Fibroblast of lung (primary cell): ENCODE measurements around the gene KRTAP20-3. TPM values are rescaled to one million over a fixed set of nuclear protein-coding genes. Genes with fewer than 3 reads are reported as not detected.

ENCODE experiments used
- DNase-seq, 2 donors: peaks; one replicate each; pipeline versions ENCODE4 v3.0.0 to v3.0.0-alpha.2; 2010; ENCODE audit warnings: low read depth in 2 of 2
- H2AFZ ChIP-seq: 2 replicates; pipeline ENCODE4 v1.5.1; 2012; ENCODE audit warnings: low read length, control low read depth, inconsistent platforms
- H3K27ac ChIP-seq: 2 replicates; pipeline ENCODE4 v1.5.1; 2011; ENCODE audit warnings: low read length, control low read depth; ENCODE audit not compliant: insufficient read depth
- H3K27me3 ChIP-seq: 2 replicates; pipeline ENCODE4 v1.5.1; 2011; ENCODE audit warnings: mild to moderate bottlenecking, low read length; ENCODE audit not compliant: control insufficient read depth, insufficient read depth
- H3K36me3 ChIP-seq: 2 replicates; pipeline ENCODE4 v1.5.1; 2011; ENCODE audit warnings: low read length; ENCODE audit not compliant: control insufficient read depth, insufficient read depth
- H3K4me1 ChIP-seq: 2 replicates; pipeline ENCODE4 v1.5.1; 2011; ENCODE audit warnings: low read length; ENCODE audit not compliant: control insufficient read depth, insufficient read depth; ENCODE audit errors: extremely low read depth
- H3K4me2 ChIP-seq: 2 replicates; pipeline ENCODE4 v1.5.1; 2011; ENCODE audit warnings: low read length, control low read depth; ENCODE audit not compliant: insufficient read depth; ENCODE audit errors: extremely low read depth
- H3K4me3 ChIP-seq, 4 experiments: fragments of 200-600 bp in 1 of 4; sonication (generic) in 1 of 4; replicated peaks in 1 of 4; 2 replicates each; pipeline ENCODE4 v1.5.1; 2011 to 2016; ENCODE audit warnings: low read length in 4 of 4, low read depth in 3 of 4, mild to moderate bottlenecking in 3 of 4, control low read depth in 2 of 4, inconsistent platforms in 1 of 4, mixed read lengths in 1 of 4; ENCODE audit not compliant: insufficient read depth in 1 of 4; ENCODE audit errors: control extremely low read depth in 1 of 4
- H3K79me2 ChIP-seq: 2 replicates; pipeline ENCODE4 v1.5.1; 2012; ENCODE audit warnings: mild to moderate bottlenecking, low read length, inconsistent platforms; ENCODE audit not compliant: control insufficient read depth, insufficient read depth
- H3K9ac ChIP-seq: 2 replicates; pipeline ENCODE4 v1.5.1; 2011; ENCODE audit warnings: mild to moderate bottlenecking, low read length, control low read depth; ENCODE audit not compliant: insufficient read depth
- H3K9me3 ChIP-seq: 2 replicates; pipeline ENCODE4 v1.5.1; 2012; ENCODE audit warnings: low read depth, low read length; ENCODE audit not compliant: control insufficient read depth, insufficient read depth
- H4K20me1 ChIP-seq: 2 replicates; pipeline ENCODE4 v1.5.1; 2011; ENCODE audit warnings: low read length; ENCODE audit not compliant: control insufficient read depth, insufficient read depth; ENCODE audit errors: extremely low read depth
- EZH2 ChIP-seq: IDR thresholded peaks from 2 replicates; pipeline ENCODE4 v1.5.1; 2012; ENCODE audit warnings: low read length, control low read depth, mild to moderate bottlenecking; ENCODE audit errors: missing control alignments
- polyA plus RNA-seq, 2 donors: library from polyadenylated mRNA; depleted of rRNA in 1 of 2; stranded (reverse) in 1 of 2; unstranded in 1 of 2; fragments of >200 nt; gene quantifications; 2 replicates each; pipeline ENCODE4 v1.2.1, GENCODE V29; 2011 to 2012; ENCODE audit warnings: missing spikeins in 1 of 2
- total RNA-seq: library from RNA; depleted of rRNA; stranded (reverse); fragments of >200 nt; gene quantifications from 2 replicates; pipeline ENCODE4 v1.2.1, GENCODE V29; 2014
- TF ChIP-seq, protein P1 (sequence below), 2 donors: IDR thresholded peaks in 1 of 2; conservative IDR thresholded peaks in 1 of 2; 1 replicate in 1 of 2; 2 replicates in 1 of 2; pipeline ENCODE4 v1.5.1; 2011 to 2012; ENCODE audit warnings: low read length in 2 of 2, control low read depth in 1 of 2, inconsistent platforms in 1 of 2, low read depth in 1 of 2, mild to moderate bottlenecking in 1 of 2

KRTAP20-3 gene
- total and polyA plus RNA-seq, 2 donors (not counting 1 experiment from before 2014, with no cell fraction given), result not detected

DNA sequence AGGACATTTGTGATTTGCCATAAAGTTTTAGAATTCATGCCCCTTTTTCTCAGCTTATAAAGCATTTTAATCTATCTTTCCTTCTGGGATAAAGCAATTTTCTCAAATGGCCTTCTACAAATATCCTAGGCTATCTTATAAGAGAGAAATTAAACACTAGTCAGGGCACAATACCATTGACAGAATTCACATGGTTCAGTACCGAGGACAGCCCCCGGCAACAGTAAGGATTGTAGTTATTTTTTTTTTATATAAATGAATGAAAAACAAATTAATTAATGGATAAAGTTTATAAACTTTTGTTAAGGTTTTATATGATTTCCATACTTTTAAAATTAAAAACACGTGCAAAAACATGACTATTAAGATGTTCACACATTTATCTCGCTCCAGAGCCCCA is 14.6 kb upstream of the KRTAP20-3 start:
- DNase-seq, result no peak
- H3K9me3 ChIP-seq, result no peaks in the 10 kb centered on the region
- H2AFZ ChIP-seq, result no peak overlapping the region
- no peaks in the 10 kb centered on the region for H3K79me2 ChIP-seq
- H3K4me1 ChIP-seq, result no peaks in the 10 kb centered on the region
- H3K27me3 ChIP-seq, result no peaks in the 10 kb centered on the region
- no peaks in the 10 kb centered on the region for H4K20me1 ChIP-seq
- no peak overlapping the region for H3K4me2 ChIP-seq
- no peak overlapping the region for H3K4me3 ChIP-seq
- no peak overlapping the region for H3K9ac ChIP-seq
- H3K36me3 ChIP-seq, result no peaks in the 10 kb centered on the region
- TF ChIP-seq, protein P1, sequence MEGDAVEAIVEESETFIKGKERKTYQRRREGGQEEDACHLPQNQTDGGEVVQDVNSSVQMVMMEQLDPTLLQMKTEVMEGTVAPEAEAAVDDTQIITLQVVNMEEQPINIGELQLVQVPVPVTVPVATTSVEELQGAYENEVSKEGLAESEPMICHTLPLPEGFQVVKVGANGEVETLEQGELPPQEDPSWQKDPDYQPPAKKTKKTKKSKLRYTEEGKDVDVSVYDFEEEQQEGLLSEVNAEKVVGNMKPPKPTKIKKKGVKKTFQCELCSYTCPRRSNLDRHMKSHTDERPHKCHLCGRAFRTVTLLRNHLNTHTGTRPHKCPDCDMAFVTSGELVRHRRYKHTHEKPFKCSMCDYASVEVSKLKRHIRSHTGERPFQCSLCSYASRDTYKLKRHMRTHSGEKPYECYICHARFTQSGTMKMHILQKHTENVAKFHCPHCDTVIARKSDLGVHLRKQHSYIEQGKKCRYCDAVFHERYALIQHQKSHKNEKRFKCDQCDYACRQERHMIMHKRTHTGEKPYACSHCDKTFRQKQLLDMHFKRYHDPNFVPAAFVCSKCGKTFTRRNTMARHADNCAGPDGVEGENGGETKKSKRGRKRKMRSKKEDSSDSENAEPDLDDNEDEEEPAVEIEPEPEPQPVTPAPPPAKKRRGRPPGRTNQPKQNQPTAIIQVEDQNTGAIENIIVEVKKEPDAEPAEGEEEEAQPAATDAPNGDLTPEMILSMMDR (conservative IDR thresholded peaks at IDR 0.05 in 1 of 2, IDR thresholded peaks at IDR 0.05 in 1 of 2; ENCODE audit: low read depth in 1 of 2, low read length in 2 of 2), result no peak
- no peak for TF ChIP-seq EZH2
- H3K27ac ChIP-seq, result no peak overlapping the region

DNA sequence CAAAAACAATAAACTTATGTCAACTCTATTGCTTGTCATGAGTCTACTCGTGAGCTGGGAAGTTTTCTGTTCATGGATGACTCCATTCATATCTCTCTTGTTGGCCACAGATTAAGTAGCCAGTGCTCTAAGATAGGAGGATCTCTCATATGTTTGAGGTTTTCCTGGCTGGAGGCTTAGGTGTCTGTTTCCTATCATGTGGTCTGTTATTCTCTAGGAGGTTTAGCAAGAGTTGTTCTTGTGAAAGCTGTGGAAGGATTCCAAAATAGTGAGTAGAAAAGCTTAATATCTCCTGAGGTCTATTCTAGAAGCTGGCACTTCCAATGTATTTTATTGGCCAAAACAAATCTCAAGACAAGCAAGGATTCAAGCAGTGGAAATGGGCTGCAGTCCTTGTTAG is 13.5 kb upstream of the KRTAP20-3 start:
- no peaks in the 10 kb centered on the region for H4K20me1 ChIP-seq
- H3K9ac ChIP-seq, result no peak overlapping the region
- H3K4me2 ChIP-seq, result no peak overlapping the region
- DNase-seq, result no peak
- no peaks in the 10 kb centered on the region for H3K4me1 ChIP-seq
- TF ChIP-seq, protein P1 (conservative IDR thresholded peaks at IDR 0.05 in 1 of 2, IDR thresholded peaks at IDR 0.05 in 1 of 2; ENCODE audit: low read depth in 1 of 2, low read length in 2 of 2), result no peak
- TF ChIP-seq EZH2, result no peak
- no peak overlapping the region for H3K4me3 ChIP-seq
- H3K27me3 ChIP-seq, result no peaks in the 10 kb centered on the region
- no peak overlapping the region for H2AFZ ChIP-seq
- no peaks in the 10 kb centered on the region for H3K9me3 ChIP-seq
- H3K27ac ChIP-seq, result no peak overlapping the region
- no peaks in the 10 kb centered on the region for H3K36me3 ChIP-seq
- H3K79me2 ChIP-seq, result no peaks in the 10 kb centered on the region

DNA sequence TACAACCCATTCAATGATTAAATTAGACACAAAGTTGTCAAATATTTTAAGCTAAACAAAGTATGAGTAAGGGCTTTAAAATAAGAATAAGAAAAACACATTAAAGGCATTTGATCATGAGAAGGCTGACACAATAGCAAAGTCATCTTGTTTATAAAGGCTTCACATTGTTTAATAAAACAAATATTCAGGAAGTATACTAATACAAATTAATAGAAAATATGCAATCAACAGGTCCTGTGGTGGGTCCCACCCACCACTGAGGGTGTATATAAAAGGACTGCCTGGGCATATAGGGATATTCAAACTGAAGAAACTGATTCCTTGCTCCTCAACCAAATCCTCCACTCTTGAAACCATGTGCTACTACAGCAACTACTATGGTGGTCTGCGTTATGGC is 7.8 kb upstream of the KRTAP20-3 start, which contains the start of gene KRTAP20-2:
TSS of gene KRTAP20-2 (plus strand) at position 301 of the 400 bp plus-strand sequence. CDS start at position 359, 58 bp downstream.
- no peak within 1 kb of the TSS for H3K4me3 ChIP-seq
- H3K4me1 ChIP-seq, result no peaks in the 10 kb centered on the region
- H3K79me2 ChIP-seq, result no peaks in the 10 kb centered on the region
- H3K4me2 ChIP-seq, result no peak within 1 kb of the TSS
- TF ChIP-seq, protein P1 (conservative IDR thresholded peaks at IDR 0.05 in 1 of 2, IDR thresholded peaks at IDR 0.05 in 1 of 2; ENCODE audit: low read depth in 1 of 2, low read length in 2 of 2), result no peak
- TF ChIP-seq EZH2, result no peak
- no peak for DNase-seq
- no peak within 1 kb of the TSS for H3K27ac ChIP-seq
- no peak within 1 kb of the TSS for H3K9ac ChIP-seq
- H3K27me3 ChIP-seq, result no peaks in the 10 kb centered on the region
- no peaks in the 10 kb centered on the region for H4K20me1 ChIP-seq
- H2AFZ ChIP-seq, result no peak within 1 kb of the TSS
- no peaks in the 10 kb centered on the region for H3K36me3 ChIP-seq
- no peaks in the 10 kb centered on the region for H3K9me3 ChIP-seq
